Measurements from ENCODE around the gene EHD4. TPM values are rescaled to one million over a fixed set of nuclear protein-coding genes. Genes with fewer than 3 reads are reported as not detected.

The EHD4 gene
- total and polyA plus RNA-seq, 9 donors: 8.8 to 23.3 (median 13.7) TPM

- Histone ChIP-seq H3K27ac (peak overlapping the region in 1 of 2 donors; percentile 4), H3K9me3 (no peaks in the 10 kb centered on the region), H3K36me3 (no peaks in the 10 kb centered on the region), H3K4me1 (ENCODE audit: insufficient read depth) (peaks cover 14% of the 10 kb centered on the region), H3K27me3 (no peaks in the 10 kb centered on the region), H3K4me3 (no peak overlapping the region)
- WGBS, 3 donors: 21 to 27% (median 25%) methylated on average over 3 of the region's 3 CpGs
- DNase-seq: peak in 2 of 5 donors; percentile 54 to 68
- no peak for TF ChIP-seq POLR2A (IDR thresholded peaks at IDR 0.05)
- TF ChIP-seq EP300 (IDR thresholded peaks at IDR 0.05): no peak
- no peak for TF ChIP-seq CTCF (IDR thresholded peaks at IDR 0.05)
- intact Hi-C loops (cut with DNase I): no loop called here
Measured at GRCh38 chr15:41948490-41948889, 23.9 kb downstream of the EHD4 start.

DNA sequence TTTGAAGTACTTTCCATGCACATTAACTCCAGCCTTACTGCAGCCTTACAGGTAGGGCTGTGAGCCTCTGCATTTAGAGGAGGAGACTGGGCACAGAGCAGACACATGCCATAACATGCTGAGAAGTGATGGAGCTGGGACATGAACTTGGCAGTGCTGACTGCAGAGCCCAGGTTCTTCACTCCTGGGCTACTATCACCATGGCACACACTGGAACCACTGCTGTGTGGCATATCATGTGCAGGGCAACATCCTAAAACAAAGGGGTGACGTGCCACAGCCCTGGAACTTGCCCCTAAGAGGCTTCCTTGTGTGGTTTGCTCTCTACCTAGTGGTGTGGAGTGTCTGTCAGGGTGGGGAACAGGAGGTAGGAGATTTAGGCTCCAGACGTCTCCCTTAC is 25.4 kb downstream of the EHD4 start:
- H3K27me3 ChIP-seq: no peaks in the 10 kb centered on the region
- no peak for DNase-seq
- 83 to 89% (median 85%) methylated on average over 2 of the region's 2 CpGs for WGBS, 3 donors
- H3K4me1 ChIP-seq (ENCODE audit: insufficient read depth): peaks cover 14% of the 10 kb centered on the region
- H3K36me3 ChIP-seq: no peaks in the 10 kb centered on the region
- H3K4me3 ChIP-seq: no peak overlapping the region
- H3K9me3 ChIP-seq: no peaks in the 10 kb centered on the region
- no peak overlapping the region for H3K27ac ChIP-seq
- TF ChIP-seq POLR2A (IDR thresholded peaks at IDR 0.05) (no peak), CTCF (IDR thresholded peaks at IDR 0.05) (no peak), EP300 (IDR thresholded peaks at IDR 0.05) (no peak)
- intact Hi-C loops (cut with DNase I): no loop called here

GRCh38 chr15:41945731-41946130 is 26.6 kb downstream of the EHD4 start:
- whole genome bisulfite sequencing, 3 donors: 72 to 83% (median 79%) methylated on average over 11 of the region's 11 CpGs
- Histone ChIP-seq H3K27me3 (no peaks in the 10 kb centered on the region), H3K36me3 (no peaks in the 10 kb centered on the region), H3K4me3 (no peak overlapping the region), H3K27ac (no peak overlapping the region), H3K4me1 (ENCODE audit: insufficient read depth) (peaks cover 14% of the 10 kb centered on the region), H3K9me3 (no peaks in the 10 kb centered on the region)
- intact Hi-C loops (cut with DNase I): no loop called here
- TF ChIP-seq EP300 (IDR thresholded peaks at IDR 0.05) (no peak), CTCF (IDR thresholded peaks at IDR 0.05) (no peak), POLR2A (IDR thresholded peaks at IDR 0.05) (no peak)
- no peak for DNase-seq

DNA sequence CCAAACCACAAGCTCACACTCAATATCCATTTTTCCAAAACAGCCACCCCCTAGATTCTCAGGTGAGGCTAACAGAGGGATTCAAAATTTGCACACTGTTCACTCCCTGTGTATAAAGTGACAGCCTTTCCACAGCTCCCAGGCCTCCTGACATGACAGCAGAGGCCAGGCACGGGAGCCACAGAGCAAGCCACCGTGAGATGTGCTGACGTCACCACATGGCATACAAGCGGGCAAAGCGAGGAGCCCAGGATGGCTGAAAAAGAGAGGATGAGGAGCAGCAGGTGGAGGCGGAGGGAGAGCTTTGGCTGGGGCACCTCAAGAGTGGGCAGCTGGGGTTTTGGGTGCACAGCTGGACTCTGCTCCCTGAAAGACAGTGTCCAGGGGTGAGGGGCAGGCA is 27.1 kb downstream of the EHD4 start:
- no peak for DNase-seq
- Histone ChIP-seq H3K4me3 (no peak overlapping the region), H3K9me3 (no peaks in the 10 kb centered on the region), H3K27me3 (no peaks in the 10 kb centered on the region), H3K36me3 (no peaks in the 10 kb centered on the region), H3K4me1 (ENCODE audit: insufficient read depth) (peaks cover 11% of the 10 kb centered on the region), H3K27ac (no peak overlapping the region)
- 95 to 100% (median 96%) methylated on average over 6 of the region's 6 CpGs for WGBS, 3 donors
- TF ChIP-seq POLR2A (IDR thresholded peaks at IDR 0.05) (no peak), EP300 (IDR thresholded peaks at IDR 0.05) (no peak), CTCF (IDR thresholded peaks at IDR 0.05) (no peak)
- intact Hi-C loops (cut with DNase I): no loop called here

Data from ovary (tissue), 9 donors.